Testis (tissue), 3 donors: ENCODE data around the gene MRPS15. TPM values are rescaled to one million over a fixed set of nuclear protein-coding genes. Genes with fewer than 3 reads are reported as not detected.
A peak's percentile ranks its signal among the peaks of the same experiment; 100 is the strongest.

Source experiments
- DNase-seq: peaks from one replicate; pipeline ENCODE4 v3.0.0-alpha.2; 2019
- H3K27ac ChIP-seq, 2 donors: fragments of 200-600 bp; sonication (generic); one replicate each; pipeline ENCODE4 v1.5.1; 2019
- H3K27me3 ChIP-seq: fragments of 200-600 bp; sonication (generic); one replicate; pipeline ENCODE4 v1.5.1; 2019
- H3K36me3 ChIP-seq: fragments of 200-600 bp; sonication (generic); one replicate; pipeline ENCODE4 v1.5.1; 2017; ENCODE audit warnings: low read depth; ENCODE audit errors: missing control alignments
- H3K4me1 ChIP-seq: fragments of 200-600 bp; sonication (generic); one replicate; pipeline ENCODE4 v1.5.1; 2019
- H3K4me3 ChIP-seq, 2 donors: fragments of 200-600 bp; sonication (generic); one replicate each; pipeline ENCODE4 v1.5.1; 2017 to 2019
- H3K9me3 ChIP-seq: fragments of 200-600 bp; sonication (generic); one replicate; pipeline ENCODE4 v1.5.1; 2017
- CTCF ChIP-seq, 3 experiments: fragments of 450-650 bp in 2 of 3; fragments of 200-600 bp in 1 of 3; sonication (generic) in 1 of 3; IDR thresholded peaks; one replicate each; pipeline ENCODE4 v1.5.1; 2016 to 2019; ENCODE audit warnings: antibody characterized with exemption in 3 of 3, mild to moderate bottlenecking in 2 of 3, moderate library complexity in 1 of 3
- POLR2A ChIP-seq: fragments of 450-650 bp; IDR thresholded peaks from one replicate; pipeline ENCODE4 v1.6.1; 2017; ENCODE audit warnings: antibody characterized with exemption, mild to moderate bottlenecking, moderate library complexity
- WGBS, 2 donors: methylation state at CpG; one replicate each; pipeline ENCODE4 v1.1.5; 2018; 5-methylcytosine and 5-hydroxymethylcytosine counted together
- intact Hi-C: fragments of 100-400 bp; cut with DNase I; formaldehyde crosslinking; loops from one replicate; pipeline ENCODE4 v1.15.1; 2023; ENCODE audit warnings: low total_unique reads
- polyA plus RNA-seq: library from polyadenylated mRNA; stranded (reverse); fragments of 350-450 nt; fragmentation: Illumina TruSeq; extraction: RNeasy Lipid Tissue Mini Kit (QIAGEN cat#74804); gene quantifications from one replicate; pipeline ENCODE4 v1.2.3, GENCODE V29; 2014; ENCODE audit warnings: low read depth, low replicate concordance; ENCODE audit not compliant: insufficient read depth
- total RNA-seq, 2 donors: library from RNA; depleted of rRNA; stranded (reverse); fragments of >200 nt; gene quantifications; one replicate each; pipeline ENCODE4 v1.2.3, GENCODE V29; 2016

Gene MRPS15
- total and polyA plus RNA-seq, 3 donors from 2014 or later = 101 to 349 (median 126) TPM

- DNase-seq = peak; percentile 60
- H3K9me3 ChIP-seq = no peaks in the 10 kb centered on the region
- peaks cover 37% of the 10 kb centered on the region for H3K4me1 ChIP-seq
- WGBS, 2 donors = 52 to 61% methylated on average over 3 of the region's 3 CpGs
- intact Hi-C loops = no loop called here
- H3K36me3 ChIP-seq = no peaks in the 10 kb centered on the region
- TF ChIP-seq POLR2A = no peak
- TF ChIP-seq CTCF (IDR thresholded peaks at IDR 0.05) = no peak
- peak overlapping the region in 1 of 2 donors; percentile 63 for H3K27ac ChIP-seq
- no peaks in the 10 kb centered on the region for H3K27me3 ChIP-seq
- no peak overlapping the region for H3K4me3 ChIP-seq
These were observed 45.0 kb downstream of the MRPS15 start for GRCh38 chr1:36419140-36419539.

GRCh38 chr1:36417931-36418330, 46.3 kb downstream of the MRPS15 start:
- WGBS, 2 donors = 50 to 88% methylated on average over 9 of the region's 9 CpGs
- no peaks in the 10 kb centered on the region for H3K9me3 ChIP-seq
- H3K27me3 ChIP-seq = no peaks in the 10 kb centered on the region
- no peaks in the 10 kb centered on the region for H3K36me3 ChIP-seq
- H3K27ac ChIP-seq = peak overlapping the region; percentile 63 to 67
- peak; percentile 36 for DNase-seq
- TF ChIP-seq POLR2A (no peak), CTCF (IDR thresholded peaks at IDR 0.05) (no peak)
- H3K4me3 ChIP-seq = no peak overlapping the region
- peaks cover 38% of the 10 kb centered on the region for H3K4me1 ChIP-seq
- intact Hi-C loops = no loop called here

GRCh38 chr1:36415661-36416326, 48.4 kb downstream of the MRPS15 start:
- no peaks in the 10 kb centered on the region for H3K9me3 ChIP-seq
- H3K27ac ChIP-seq = no peak overlapping the region
- no peaks in the 10 kb centered on the region for H3K36me3 ChIP-seq
- no peak for TF ChIP-seq CTCF (IDR thresholded peaks at IDR 0.05)
- no peak for TF ChIP-seq POLR2A
- H3K27me3 ChIP-seq = no peaks in the 10 kb centered on the region
- WGBS, 2 donors = 84 to 85% methylated on average over 14 to 15 of the region's 15 CpGs
- intact Hi-C loops = no loop called here
- no peak for DNase-seq
- H3K4me1 ChIP-seq = peaks cover 36% of the 10 kb centered on the region
- H3K4me3 ChIP-seq = no peak overlapping the region

GRCh38 chr1:36414384-36414783, 49.8 kb downstream of the MRPS15 start:
- TF ChIP-seq CTCF (IDR thresholded peaks at IDR 0.05) = no peak
- no peak for TF ChIP-seq POLR2A
- H3K27me3 ChIP-seq = no peaks in the 10 kb centered on the region
- no peaks in the 10 kb centered on the region for H3K36me3 ChIP-seq
- H3K4me1 ChIP-seq = peaks cover 22% of the 10 kb centered on the region
- WGBS, 2 donors = 62 to 65% methylated on average over 4 of the region's 4 CpGs
- no peak overlapping the region for H3K4me3 ChIP-seq
- no peaks in the 10 kb centered on the region for H3K9me3 ChIP-seq
- intact Hi-C loops = no loop called here
- peak overlapping the region; percentile 6 to 36 for H3K27ac ChIP-seq
- no peak for DNase-seq
